Measurements from ENCODE around the gene SIAE. TPM values are rescaled to one million over a fixed set of nuclear protein-coding genes. Genes with fewer than 3 reads are reported as not detected.

SIAE gene
- total and polyA plus RNA-seq, 8 donors: 13.3 to 71.5 (median 16.2) TPM

- no peaks in the 10 kb centered on the region for H3K9me3 ChIP-seq
- ATAC-seq (peak; percentile 89), DNase-seq (peak; percentile 34 to 81 (median 36))
- peak overlapping the region; percentile 75 to 80 for H3K27ac ChIP-seq
- H3K27me3 ChIP-seq: peaks cover 0 to 42% of the 10 kb centered on the region in 2 donors
- TF ChIP-seq, protein P1, sequence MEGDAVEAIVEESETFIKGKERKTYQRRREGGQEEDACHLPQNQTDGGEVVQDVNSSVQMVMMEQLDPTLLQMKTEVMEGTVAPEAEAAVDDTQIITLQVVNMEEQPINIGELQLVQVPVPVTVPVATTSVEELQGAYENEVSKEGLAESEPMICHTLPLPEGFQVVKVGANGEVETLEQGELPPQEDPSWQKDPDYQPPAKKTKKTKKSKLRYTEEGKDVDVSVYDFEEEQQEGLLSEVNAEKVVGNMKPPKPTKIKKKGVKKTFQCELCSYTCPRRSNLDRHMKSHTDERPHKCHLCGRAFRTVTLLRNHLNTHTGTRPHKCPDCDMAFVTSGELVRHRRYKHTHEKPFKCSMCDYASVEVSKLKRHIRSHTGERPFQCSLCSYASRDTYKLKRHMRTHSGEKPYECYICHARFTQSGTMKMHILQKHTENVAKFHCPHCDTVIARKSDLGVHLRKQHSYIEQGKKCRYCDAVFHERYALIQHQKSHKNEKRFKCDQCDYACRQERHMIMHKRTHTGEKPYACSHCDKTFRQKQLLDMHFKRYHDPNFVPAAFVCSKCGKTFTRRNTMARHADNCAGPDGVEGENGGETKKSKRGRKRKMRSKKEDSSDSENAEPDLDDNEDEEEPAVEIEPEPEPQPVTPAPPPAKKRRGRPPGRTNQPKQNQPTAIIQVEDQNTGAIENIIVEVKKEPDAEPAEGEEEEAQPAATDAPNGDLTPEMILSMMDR (IDR thresholded peaks at IDR 0.05): no peak
- H3K4me3 ChIP-seq: peak overlapping the region; percentile 32 to 38
- intact Hi-C loops (cut with DNase I): no loop called here
- no peaks in the 10 kb centered on the region for H3K36me3 ChIP-seq
- H3K4me1 ChIP-seq: peaks cover 14 to 17% of the 10 kb centered on the region in 2 donors
Observed at GRCh38 chr11:124717786-124718651, 44.5 kb upstream of the SIAE start.

DNA sequence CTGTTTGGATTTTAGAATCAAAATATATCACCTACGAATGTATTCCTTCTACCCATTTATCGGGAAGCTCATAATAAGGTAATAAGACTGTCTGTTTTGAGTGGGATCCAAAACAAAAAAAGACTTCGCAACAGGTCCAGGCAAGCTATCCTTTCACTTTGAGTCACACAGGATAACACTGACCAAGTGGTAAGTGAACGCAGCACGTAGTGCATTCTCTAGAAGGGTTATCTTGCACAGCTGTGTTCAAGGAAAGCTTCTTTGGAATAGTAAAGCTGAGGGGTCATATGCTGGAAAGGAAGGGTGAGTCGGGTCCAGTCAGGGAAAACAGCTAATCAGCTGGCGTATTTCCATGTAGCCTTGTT lies 43.9 kb upstream of the SIAE start:
- DNase-seq: no peak
- TF ChIP-seq, protein P1 (IDR thresholded peaks at IDR 0.05): no peak
- Histone ChIP-seq H3K9me3 (no peaks in the 10 kb centered on the region), H3K4me3 (peak overlapping the region in 1 of 2 donors; percentile 38), H3K4me1 (peaks cover 14 to 17% of the 10 kb centered on the region in 2 donors), H3K27me3 (peaks cover 0 to 42% of the 10 kb centered on the region in 2 donors), H3K36me3 (no peaks in the 10 kb centered on the region), H3K27ac (peak overlapping the region; percentile 75 to 80)
- peak; percentile 64 for ATAC-seq
- intact Hi-C loops (cut with DNase I): no loop called here

- H3K36me3 ChIP-seq: no peaks in the 10 kb centered on the region
- no peaks in the 10 kb centered on the region for H3K9me3 ChIP-seq
- ATAC-seq (no peak), DNase-seq (no peak)
- TF ChIP-seq, protein P1 (IDR thresholded peaks at IDR 0.05): no peak
- H3K27ac ChIP-seq: peak overlapping the region in 1 of 2 donors; percentile 75
- peaks cover 14 to 17% of the 10 kb centered on the region in 2 donors for H3K4me1 ChIP-seq
- no peak overlapping the region for H3K4me3 ChIP-seq
- intact Hi-C loops (cut with DNase I): no loop called here
- H3K27me3 ChIP-seq: peaks cover 0 to 40% of the 10 kb centered on the region in 2 donors
Observed at GRCh38 chr11:124716591-124716990, 43.1 kb upstream of the SIAE start.

DNA sequence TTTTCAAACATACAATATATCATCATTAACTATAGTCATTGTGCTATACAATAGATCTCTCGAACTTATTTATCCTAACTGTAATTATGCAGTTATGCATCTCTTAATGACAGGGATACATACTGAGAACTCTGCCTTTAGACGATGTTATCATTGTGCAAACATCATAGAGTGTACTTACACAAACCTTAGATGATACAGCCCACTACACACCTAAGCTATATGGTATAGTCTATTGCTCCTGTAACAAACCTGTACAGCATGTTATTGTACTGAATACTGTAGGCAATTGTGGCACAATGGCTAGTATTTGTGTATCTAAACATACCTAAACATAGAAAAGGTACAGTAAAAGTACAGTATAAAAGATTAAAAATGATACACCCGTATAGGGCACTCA lies 38.9 kb upstream of the SIAE start:
- Histone ChIP-seq H3K27me3 (peaks cover 0 to 8% of the 10 kb centered on the region in 2 donors), H3K9me3 (peaks cover 0 to 3% of the 10 kb centered on the region in 2 donors), H3K4me1 (peaks cover under 1 to 5% of the 10 kb centered on the region in 2 donors), H3K36me3 (no peaks in the 10 kb centered on the region), H3K4me3 (no peak overlapping the region), H3K27ac (no peak overlapping the region)
- TF ChIP-seq, protein P1 (IDR thresholded peaks at IDR 0.05): no peak
- ATAC-seq: no peak
- no peak for DNase-seq
- intact Hi-C loops (cut with DNase I): no loop called here

- no peak for ATAC-seq
- no peak for DNase-seq
- Histone ChIP-seq H3K36me3 (no peaks in the 10 kb centered on the region), H3K4me3 (no peak overlapping the region), H3K9me3 (peaks cover 0 to 3% of the 10 kb centered on the region in 2 donors), H3K27ac (no peak overlapping the region), H3K27me3 (no peaks in the 10 kb centered on the region), H3K4me1 (no peaks in the 10 kb centered on the region)
- intact Hi-C loops (cut with DNase I): no loop called here
- TF ChIP-seq, protein P1 (IDR thresholded peaks at IDR 0.05): no peak
Observed at GRCh38 chr11:124707829-124708228, 34.3 kb upstream of the SIAE start.

All from left lung (tissue), 10 donors.